A549 (cell line): Measurements from ENCODE around the gene NFIL3. TPM values are rescaled to one million over a fixed set of nuclear protein-coding genes. Genes with fewer than 3 reads are reported as not detected.

Experiments
- ATAC-seq, 2 experiments: fragments of 200-7000 bp in 1 of 2; fragments of >200 bp in 1 of 2; cut with Nextera tagmentation in 1 of 2; cut with Tn5 transposase in 1 of 2; 3 replicates each; pipeline versions ENCODE4 v1.8.0 to v1.9.1; 2018 to 2020; ENCODE audit warnings: mild to moderate bottlenecking in 1 of 2, moderate library complexity in 1 of 2
- CTCF ChIA-PET: fragments of 300-600 bp; sonication (Branson Sonifier 250); formaldehyde crosslinking; extraction: SDS; loops from one replicate; lab custom pipeline; 2021; ENCODE audit warnings: antibody characterized with exemption, inconsistent platforms; lab: Yijun Ruan, JAX
- POLR2A ChIA-PET: fragments of 350-600 bp; formaldehyde crosslinking; extraction: SDS; loops from one replicate; lab custom pipeline; 2021; ENCODE audit warnings: antibody characterized with exemption, inconsistent platforms; lab: Yijun Ruan, JAX
- DNase-seq, 2 experiments: peaks; one replicate each; pipeline versions ENCODE4 v3.0.0 to v3.0.0-alpha.2; 2011 to 2016; ENCODE audit warnings: low read depth in 1 of 2, low spot score in 1 of 2
- FAIRE-seq: peaks from 2 replicates; lab custom pipeline; 2011; peaks lifted over from hg19 to GRCh38; lab: Jason Lieb, UNC
- H3K27ac ChIP-seq, 2 experiments: fragments of >200 bp; sonication (Bioruptor Twin); formaldehyde crosslinking; 3 replicates each; pipeline ENCODE4 v1.5.1; 2016 to 2017
- H3K4me1 ChIP-seq: fragments of >200 bp; sonication (Bioruptor Twin); formaldehyde crosslinking; 3 replicates; pipeline ENCODE4 v1.6.1; 2016
- H3K4me2 ChIP-seq: fragments of >200 bp; sonication (Bioruptor Twin); formaldehyde crosslinking; 3 replicates; pipeline ENCODE4 v1.6.1; 2016
- H3K4me3 ChIP-seq: fragments of >200 bp; sonication (Bioruptor Twin); formaldehyde crosslinking; 3 replicates; pipeline ENCODE4 v1.5.1; 2016
- H3K9me3 ChIP-seq: fragments of >200 bp; sonication (Bioruptor Twin); formaldehyde crosslinking; 3 replicates; pipeline ENCODE4 v1.6.1; 2016
- CHD4 ChIP-seq: fragments of 200-600 bp; sonication (generic); IDR thresholded peaks from 2 replicates; pipeline ENCODE4 v1.6.1; 2016; ENCODE audit warnings: antibody characterized with exemption, mild to moderate bottlenecking, borderline replicate concordance
- E2F6 ChIP-seq: IDR thresholded peaks from 2 replicates; pipeline ENCODE4 v1.6.1; 2012; ENCODE audit warnings: low read depth, borderline replicate concordance
- FOSL2 ChIP-seq, 2 experiments: fragments of 450-650 bp in 1 of 2; fragments of >200 bp in 1 of 2; sonication (Bioruptor Twin) in 1 of 2; formaldehyde crosslinking; IDR thresholded peaks; 2 replicates each; pipeline versions ENCODE4 v1.5.0 to v1.6.1; 2016 to 2020; ENCODE audit warnings: mild to moderate bottlenecking in 1 of 2, moderate library complexity in 1 of 2
- FOXS1 ChIP-seq: fragments of 250-450 bp; sonication (Bioruptor Pico); IDR thresholded peaks from 2 replicates; pipeline ENCODE4 v1.5.0; 2020; ENCODE audit warnings: mild to moderate bottlenecking, moderate library complexity
- HEYL ChIP-seq: fragments of 250-450 bp; sonication (Bioruptor Pico); IDR thresholded peaks from 2 replicates; pipeline ENCODE4 v1.8.0; 2021; ENCODE audit warnings: mild to moderate bottlenecking, moderate library complexity
- HMGXB4 ChIP-seq: fragments of 250-450 bp; sonication (Bioruptor Pico); IDR thresholded peaks from 2 replicates; pipeline ENCODE4 v1.5.0; 2021; ENCODE audit warnings: mild to moderate bottlenecking, moderate library complexity, borderline replicate concordance
- HOXB13 ChIP-seq: fragments of 250-450 bp; sonication (Bioruptor Pico); IDR thresholded peaks from 2 replicates; pipeline ENCODE4 v1.5.0; 2020; ENCODE audit warnings: low read depth, mild to moderate bottlenecking, moderate library complexity
- JUNB ChIP-seq: fragments of >200 bp; sonication (Bioruptor Twin); formaldehyde crosslinking; IDR thresholded peaks from 2 replicates; pipeline ENCODE4 v1.6.1; 2016
- KDM5A ChIP-seq: fragments of 200-600 bp; sonication (generic); IDR thresholded peaks from 2 replicates; pipeline ENCODE4 v1.6.1; 2016; ENCODE audit warnings: antibody characterized with exemption, mild to moderate bottlenecking
- NPAS2 ChIP-seq: fragments of 250-450 bp; sonication (Bioruptor Pico); IDR thresholded peaks from 2 replicates; pipeline ENCODE4 v1.8.0; 2022; ENCODE audit warnings: mild to moderate bottlenecking, moderate library complexity, borderline replicate concordance
- NR3C1 ChIP-seq: fragments of >200 bp; sonication (Bioruptor Twin); formaldehyde crosslinking; IDR thresholded peaks from 3 replicates; pipeline ENCODE4 v1.6.1; 2017
- RAD21 ChIP-seq, 2 experiments: fragments of >200 bp in 1 of 2; sonication (Bioruptor Twin) in 1 of 2; formaldehyde crosslinking in 1 of 2; IDR thresholded peaks in 1 of 2; conservative IDR thresholded peaks in 1 of 2; 2 replicates in 1 of 2; 3 replicates in 1 of 2; pipeline ENCODE4 v1.6.1; 2012 to 2018; ENCODE audit warnings: inconsistent platforms in 1 of 2
- RCOR1 ChIP-seq: fragments of 150-350 bp; IDR thresholded peaks from 2 replicates; pipeline ENCODE4 v1.6.1; 2014; ENCODE audit warnings: antibody characterized with exemption, low read length, low read depth
- REST ChIP-seq: fragments of 200-600 bp; sonication (generic); IDR thresholded peaks from 2 replicates; pipeline ENCODE4 v1.6.1; 2016; ENCODE audit warnings: antibody characterized with exemption, mild to moderate bottlenecking, moderate library complexity
- RFX5 ChIP-seq: fragments of 450-650 bp; IDR thresholded peaks from 2 replicates; pipeline ENCODE4 v1.7.1; 2014; ENCODE audit warnings: antibody characterized with exemption, mild to moderate bottlenecking, moderate library complexity
- SREBF2 ChIP-seq: fragments of 450-650 bp; IDR thresholded peaks from 2 replicates; pipeline ENCODE4 v1.6.1; 2014; ENCODE audit warnings: mild to moderate bottlenecking, moderate library complexity
- TP53 ChIP-seq: fragments of 250-450 bp; sonication (Bioruptor Pico); IDR thresholded peaks from 2 replicates; pipeline ENCODE4 v1.5.0; 2021; ENCODE audit warnings: mild to moderate bottlenecking, moderate library complexity
- ZC3H11A ChIP-seq: fragments of 450-650 bp; IDR thresholded peaks from 2 replicates; pipeline ENCODE4 v1.6.1; 2014; ENCODE audit warnings: antibody characterized with exemption, mild to moderate bottlenecking
- ZFP36 ChIP-seq: fragments of 450-650 bp; IDR thresholded peaks from 2 replicates; pipeline ENCODE4 v1.6.1; 2014; ENCODE audit warnings: borderline replicate concordance; ENCODE audit not compliant: partially characterized antibody
- ZSCAN20 ChIP-seq: fragments of 250-450 bp; sonication (Bioruptor Pico); IDR thresholded peaks from 2 replicates; pipeline ENCODE4 v1.8.0; 2022; ENCODE audit warnings: mild to moderate bottlenecking, moderate library complexity
- WGBS: methylation state at CpG from one replicate; pipeline ENCODE4 v1.1.6; 2017; ENCODE audit errors: missing lambda C conversion rate; 5-methylcytosine and 5-hydroxymethylcytosine counted together
- polyA plus RNA-seq, 4 experiments: library from polyadenylated mRNA; depleted of rRNA in 3 of 4; stranded (reverse); fragments of >200 nt; fragmentation: RNase III in 1 of 4; extraction: RNeasy Plus Mini Kit Qiagen cat#74134 plus additional on column Dnase treatment in 1 of 4; gene quantifications; 2 replicates in 3 of 4; 3 replicates in 1 of 4; pipeline ENCODE4 v1.2.3, GENCODE V29; 2011 to 2017

NFIL3 gene
- polyA plus RNA-seq, 2 of the 4 experiments (the other 2 are of a cell fraction), result 10.5 to 16.1 TPM

GRCh38 chr9:91418215-91418610 lies 5.4 kb downstream of the NFIL3 start (continued):
- TF ChIP-seq E2F6 (no peak), FOSL2 (IDR thresholded peaks at IDR 0.05) (no peak), FOSL2 (CRISPR knock-in tag; IDR thresholded peaks at IDR 0.05) (no peak), TP53 (CRISPR knock-in tag) (no peak), FOXS1 (CRISPR knock-in tag) (no peak), NPAS2 (CRISPR knock-in tag) (no peak)

GRCh38 chr9:91417602-91418214 lies 5.9 kb downstream of the NFIL3 start:
- FAIRE-seq (no peak), ATAC-seq (no peak), DNase-seq (no peak)
- TF ChIP-seq HOXB13 (CRISPR knock-in tag) (no peak), RFX5 (no peak), HEYL (CRISPR knock-in tag) (no peak), ZFP36 (no peak), SREBF2 (no peak), JUNB (no peak), FOSL2 (IDR thresholded peaks at IDR 0.05) (no peak), FOSL2 (CRISPR knock-in tag; IDR thresholded peaks at IDR 0.05) (no peak), KDM5A (no peak), HMGXB4 (CRISPR knock-in tag) (no peak), RAD21 (conservative IDR thresholded peaks at IDR 0.05 in 1 of 2, IDR thresholded peaks at IDR 0.05 in 1 of 2) (no peak), RCOR1 (no peak), REST (no peak), ZC3H11A (no peak), ZSCAN20 (CRISPR knock-in tag) (no peak), NR3C1 (no peak), CHD4 (no peak)
- H3K4me2 ChIP-seq, result peak overlapping the region; percentile 81
- ChIA-PET POLR2A (no interaction called here), CTCF (interaction anchor here (0.7 to 1.5 kb wide), 5 partner anchors 9 to 503 kb away, joined by 3 to 4 read pairs (median 3); no protein-coding TSS in a partner anchor)
- peak overlapping the region; percentile 70 to 82; a peak in 5 of 6 replicates for H3K27ac ChIP-seq
- no peak overlapping the region for H3K4me3 ChIP-seq
- no peaks in the 10 kb centered on the region for H3K9me3 ChIP-seq
- H3K4me1 ChIP-seq, result peaks cover 68% of the 10 kb centered on the region
- WGBS, result 80% methylated on average over 9 of the region's 9 CpGs
